Esophagus (tissue), 2 donors: ENCODE results near the gene DTNB. TPM values are rescaled to one million over a fixed set of nuclear protein-coding genes. Genes with fewer than 3 reads are reported as not detected.

ENCODE experiments used
- H3K27ac ChIP-seq, 2 donors: one replicate each; pipeline ENCODE4 v1.5.1; 2013; ENCODE audit warnings: low read depth in 2 of 2, mild to moderate bottlenecking in 2 of 2, inconsistent platforms in 1 of 2, low read length in 1 of 2, moderate library complexity in 1 of 2
- H3K27me3 ChIP-seq, 2 donors: one replicate each; pipeline ENCODE4 v1.6.1; 2013; ENCODE audit warnings: low read length in 2 of 2, control low read depth in 1 of 2, mild to moderate bottlenecking in 1 of 2; ENCODE audit not compliant: insufficient read depth in 2 of 2, control insufficient read depth in 1 of 2
- H3K36me3 ChIP-seq, 2 donors: one replicate each; pipeline ENCODE4 v1.6.1; 2013; ENCODE audit warnings: low read length in 1 of 2; ENCODE audit not compliant: control insufficient read depth in 2 of 2, insufficient read depth in 2 of 2
- H3K4me1 ChIP-seq, 2 donors: one replicate each; pipeline ENCODE4 v1.6.1; 2013; ENCODE audit warnings: low read length in 1 of 2; ENCODE audit not compliant: control insufficient read depth in 2 of 2, insufficient read depth in 2 of 2
- H3K4me3 ChIP-seq, 2 donors: one replicate each; pipeline ENCODE4 v1.5.1; 2013; ENCODE audit warnings: low read length in 2 of 2, mild to moderate bottlenecking in 2 of 2, low read depth in 1 of 2, moderate library complexity in 1 of 2
- H3K9me3 ChIP-seq, 2 donors: one replicate each; pipeline ENCODE4 v1.6.1; 2013; ENCODE audit warnings: mild to moderate bottlenecking in 2 of 2, low read depth in 1 of 2, low read length in 1 of 2, moderate library complexity in 1 of 2; ENCODE audit not compliant: control insufficient read depth in 2 of 2, insufficient read depth in 1 of 2
- WGBS, 2 donors: extraction: QIAGEN DNeasy Blood & Tissue Kit; methylation state at CpG; one replicate each; pipeline ENCODE4 v1.1.7; 2013; 5-methylcytosine and 5-hydroxymethylcytosine counted together
- polyA plus RNA-seq, 2 donors: library from polyadenylated mRNA; stranded (reverse); fragments of 200-250 nt; gene quantifications; one replicate each; pipeline ENCODE4 v1.2.3, GENCODE V29; 2013
- donor health status: healthy with polysubstance abuse.
- donor health status: Bipolar disorder and iron deficiency.

The DTNB gene
- polyA plus RNA-seq, 2 donors = 7.9 to 13.9 TPM

- no peaks in the 10 kb centered on the region for H3K27me3 ChIP-seq
- 80 to 93% methylated on average over 6 of the region's 6 CpGs for WGBS, 2 donors
- peaks cover 0 to 3% of the 10 kb centered on the region in 2 donors for H3K4me1 ChIP-seq
- no peak overlapping the region for H3K4me3 ChIP-seq
- H3K36me3 ChIP-seq = no peaks in the 10 kb centered on the region
- H3K9me3 ChIP-seq = no peaks in the 10 kb centered on the region
- no peak overlapping the region for H3K27ac ChIP-seq
Measured at GRCh38 chr2:25688236-25688635, 14.9 kb upstream of the DTNB start.

GRCh38 chr2:25685741-25686140, 12.4 kb upstream of the DTNB start:
- 85 to 90% methylated on average over 2 of the region's 2 CpGs for WGBS, 2 donors
- H3K4me3 ChIP-seq = no peak overlapping the region
- H3K4me1 ChIP-seq = peaks cover 0 to 3% of the 10 kb centered on the region in 2 donors
- no peaks in the 10 kb centered on the region for H3K27me3 ChIP-seq
- no peak overlapping the region for H3K27ac ChIP-seq
- H3K36me3 ChIP-seq = no peaks in the 10 kb centered on the region
- H3K9me3 ChIP-seq = no peaks in the 10 kb centered on the region

- H3K4me3 ChIP-seq = no peak overlapping the region
- no peaks in the 10 kb centered on the region for H3K27me3 ChIP-seq
- no peaks in the 10 kb centered on the region for H3K36me3 ChIP-seq
- H3K4me1 ChIP-seq = no peaks in the 10 kb centered on the region
- H3K9me3 ChIP-seq = no peaks in the 10 kb centered on the region
- H3K27ac ChIP-seq = no peak overlapping the region
- 78 to 81% methylated on average over 20 of the region's 20 CpGs for WGBS, 2 donors
Measured at GRCh38 chr2:25684577-25685473, 11.4 kb upstream of the DTNB start.

GRCh38 chr2:25682082-25682481, 8.7 kb upstream of the DTNB start:
- 83 to 90% methylated on average over 4 of the region's 4 CpGs for WGBS, 2 donors
- Histone ChIP-seq H3K27me3 (no peaks in the 10 kb centered on the region), H3K4me1 (no peaks in the 10 kb centered on the region), H3K4me3 (no peak overlapping the region), H3K27ac (no peak overlapping the region), H3K36me3 (no peaks in the 10 kb centered on the region), H3K9me3 (no peaks in the 10 kb centered on the region)

- no peak overlapping the region for H3K27ac ChIP-seq
- H3K9me3 ChIP-seq = no peaks in the 10 kb centered on the region
- WGBS, 2 donors = 90 to 91% methylated on average over 4 of the region's 4 CpGs
- H3K4me1 ChIP-seq = no peaks in the 10 kb centered on the region
- no peaks in the 10 kb centered on the region for H3K27me3 ChIP-seq
- H3K4me3 ChIP-seq = no peak overlapping the region
- no peaks in the 10 kb centered on the region for H3K36me3 ChIP-seq
Measured at GRCh38 chr2:25677877-25678276, 4.5 kb upstream of the DTNB start.

GRCh38 chr2:25674077-25674362, 643 bp upstream of the DTNB start:
- peak overlapping the region; percentile 80 to 94 for H3K27ac ChIP-seq
- 7 to 9% methylated on average over 10 of the region's 10 CpGs for WGBS, 2 donors
- peak overlapping the region; percentile 50 to 82 for H3K4me3 ChIP-seq

GRCh38 chr2:25672494-25673299, 680 bp downstream of the DTNB start:
- H3K9me3 ChIP-seq = no peaks in the 10 kb centered on the region
- H3K27ac ChIP-seq = peak overlapping the region; percentile 91 to 94
- 2 to 3% methylated on average over 52 to 60 of the region's 60 CpGs for WGBS, 2 donors
- H3K27me3 ChIP-seq = no peaks in the 10 kb centered on the region
- no peaks in the 10 kb centered on the region for H3K36me3 ChIP-seq
- peak overlapping the region; percentile 82 to 95 for H3K4me3 ChIP-seq
- no peaks in the 10 kb centered on the region for H3K4me1 ChIP-seq

More at GRCh38 chr2:25674077-25674362, 643 bp upstream of the DTNB start:
- no peaks in the 10 kb centered on the region for H3K4me1 ChIP-seq
- H3K9me3 ChIP-seq = no peaks in the 10 kb centered on the region
- no peaks in the 10 kb centered on the region for H3K27me3 ChIP-seq
- H3K36me3 ChIP-seq = no peaks in the 10 kb centered on the region

GRCh38 chr2:25671622-25672021, 1.8 kb downstream of the DTNB start:
- 61 to 71% methylated on average over 2 of the region's 2 CpGs for WGBS, 2 donors
- Histone ChIP-seq H3K4me3 (no peak overlapping the region), H3K27me3 (no peaks in the 10 kb centered on the region), H3K9me3 (no peaks in the 10 kb centered on the region), H3K27ac (no peak overlapping the region), H3K4me1 (no peaks in the 10 kb centered on the region), H3K36me3 (no peaks in the 10 kb centered on the region)

GRCh38 chr2:25669520-25669919, 3.9 kb downstream of the DTNB start:
- no peaks in the 10 kb centered on the region for H3K4me1 ChIP-seq
- no peak overlapping the region for H3K27ac ChIP-seq
- H3K9me3 ChIP-seq = no peaks in the 10 kb centered on the region
- no peak overlapping the region for H3K4me3 ChIP-seq
- no peaks in the 10 kb centered on the region for H3K36me3 ChIP-seq
- 88% methylated on average over 7 of the region's 7 CpGs for WGBS, 2 donors
- no peaks in the 10 kb centered on the region for H3K27me3 ChIP-seq
